ENCODE measurements around the gene LHFPL4.
"Not testable (repeated sequence)": the region's sequence is repeated elsewhere in the genome, so short reads cannot be mapped to it uniquely, and the experiment has no call there.

Gene LHFPL4

GRCh38 chr3:9553021-9553947, at the start of gene LHFPL4:
LHFPL4 (minus strand) TSS chr3:9553822; CDS start chr3:9552679, 1,143 bp downstream.
- no peak for DNase-seq

- DNase-seq, result no peak
These were observed 49.0 kb upstream of the LHFPL4 start for GRCh38 chr3:9602620-9603019.

DNA sequence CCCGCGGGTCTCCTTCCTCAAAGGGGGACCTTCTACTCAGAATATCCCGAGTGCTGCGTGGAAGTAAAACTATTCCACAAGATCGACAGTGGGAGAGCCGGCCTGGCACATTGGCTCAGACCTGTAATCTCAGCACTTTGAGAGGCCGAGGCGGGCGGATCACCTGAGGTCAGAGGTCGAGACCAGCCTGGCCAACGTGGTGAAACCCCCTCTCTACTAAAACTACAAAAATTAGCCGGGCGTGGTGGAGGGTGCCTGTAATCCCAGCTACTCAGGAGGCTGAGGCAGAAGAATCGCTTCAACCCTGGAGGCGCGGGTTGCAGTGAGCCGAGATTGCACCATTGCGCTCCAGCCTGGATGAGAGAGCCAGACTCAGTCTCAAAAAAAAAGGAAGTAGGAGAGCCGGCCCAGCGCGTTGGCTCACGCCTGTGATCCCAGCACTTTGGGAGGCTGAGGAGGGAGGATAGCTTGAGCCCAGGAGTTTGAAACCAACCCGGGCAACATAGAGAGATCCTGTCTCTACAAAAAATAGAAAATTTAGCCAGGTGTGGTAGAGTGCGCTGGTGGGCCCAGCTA, 47.5 kb upstream of the LHFPL4 start:
- DNase-seq, result not testable (repeated sequence)

DNA sequence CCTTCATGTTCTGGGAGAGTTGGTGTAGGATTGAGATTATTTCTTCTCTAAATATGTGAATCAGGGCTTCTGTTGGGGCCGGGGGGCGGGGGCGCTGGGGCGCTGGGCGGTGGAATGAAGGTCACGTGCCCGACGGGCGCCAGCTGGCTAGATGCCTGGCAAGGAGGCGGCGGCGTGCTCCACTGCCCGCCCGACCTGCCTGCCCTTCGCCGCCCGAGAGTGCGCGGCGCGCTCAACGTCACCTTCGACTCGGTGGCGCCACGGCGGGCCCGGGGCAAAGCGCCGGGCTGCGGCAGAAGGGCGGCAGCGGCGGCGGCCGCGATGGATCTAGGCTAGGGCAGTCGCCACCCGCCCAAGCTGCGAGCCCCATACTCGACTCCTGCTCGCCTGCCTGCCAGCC, 47.0 kb upstream of the LHFPL4 start:
- no peak for DNase-seq

- DNase-seq, result no peak
These were observed 45.3 kb upstream of the LHFPL4 start for GRCh38 chr3:9598783-9599387.

DNA sequence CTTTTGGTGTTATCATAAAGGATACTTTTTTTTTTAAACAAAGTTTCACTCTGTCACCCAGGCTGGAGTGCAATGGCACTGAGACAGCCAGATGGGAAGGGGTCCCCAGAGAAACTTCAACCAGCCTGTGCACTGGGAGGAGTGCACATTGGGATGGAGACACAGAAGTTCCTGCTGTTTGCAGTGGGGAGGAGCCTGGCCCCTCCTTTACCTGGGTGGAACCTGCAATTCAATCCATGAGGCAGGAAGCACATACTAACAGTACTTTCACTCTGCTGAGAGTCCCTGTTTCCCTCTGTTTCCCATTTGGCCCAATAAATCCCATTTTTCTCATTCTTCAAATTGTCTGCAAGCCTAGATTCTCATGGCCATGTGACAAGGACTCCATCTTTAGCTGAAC, 42.3 kb upstream of the LHFPL4 start:
- DNase-seq, result no peak

DNA sequence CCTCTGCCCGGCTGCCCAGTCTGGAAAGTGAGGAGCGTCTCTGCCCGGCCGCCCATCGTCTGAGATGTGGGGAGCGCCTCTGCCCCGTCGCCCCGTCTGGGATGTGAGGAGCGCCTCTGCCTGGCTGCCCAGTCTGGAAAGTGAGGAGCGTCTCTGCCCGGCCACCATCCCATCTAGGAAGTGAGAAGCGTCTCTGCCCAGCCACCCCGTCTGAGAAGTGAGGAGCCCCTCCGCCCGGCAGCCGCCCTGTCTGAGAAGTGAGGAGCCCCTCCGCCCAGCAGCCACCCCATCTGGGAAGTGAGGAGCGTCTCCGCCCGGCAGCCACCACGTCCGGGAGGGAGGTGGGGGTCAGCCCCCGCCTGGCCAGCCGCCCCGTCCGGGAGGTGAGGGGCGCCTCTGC, 38.2 kb upstream of the LHFPL4 start:
- DNase-seq, result not testable (repeated sequence)

GRCh38 chr3:9590282-9590791, 36.7 kb upstream of the LHFPL4 start:
- no peak for DNase-seq

DNA sequence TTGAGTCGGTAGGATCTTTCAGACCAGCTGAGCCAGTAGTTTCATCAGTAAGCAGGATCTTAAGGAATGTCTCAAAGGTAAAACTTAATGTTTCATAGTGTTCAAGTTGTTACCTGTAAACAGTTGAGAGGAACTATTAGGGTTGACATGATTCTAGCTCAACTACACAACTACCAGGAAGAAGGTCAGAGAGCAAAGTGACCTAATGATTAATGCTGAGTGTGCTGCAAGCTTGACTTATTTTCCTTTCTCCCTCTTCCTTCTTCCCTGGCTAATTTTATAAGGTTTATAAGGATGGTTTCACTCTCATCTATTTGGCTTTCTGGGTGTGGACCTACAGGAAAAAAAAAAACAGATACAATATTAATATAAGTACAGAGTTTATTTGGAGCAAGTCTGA, 30.2 kb upstream of the LHFPL4 start:
- no peak for DNase-seq

DNA sequence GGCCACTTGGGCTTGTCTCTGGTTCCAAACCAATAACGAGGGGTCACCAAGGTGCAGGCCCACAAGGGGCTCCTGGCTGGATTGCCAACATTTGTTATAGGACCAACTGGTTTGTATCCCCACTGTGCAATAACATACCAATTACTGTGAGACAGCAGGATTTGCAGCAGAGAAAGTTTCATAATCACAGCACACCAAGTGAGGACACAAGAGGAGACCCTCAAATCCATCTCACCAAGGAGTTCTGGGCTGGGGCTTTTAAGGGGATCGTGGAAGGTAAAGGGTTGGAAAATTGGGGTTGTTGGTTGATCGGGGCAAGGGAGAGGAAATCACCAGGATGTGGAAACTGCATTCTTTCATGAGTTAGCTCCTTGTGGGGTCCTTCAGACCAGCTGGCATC, 29.7 kb upstream of the LHFPL4 start:
- no peak for DNase-seq

DNA sequence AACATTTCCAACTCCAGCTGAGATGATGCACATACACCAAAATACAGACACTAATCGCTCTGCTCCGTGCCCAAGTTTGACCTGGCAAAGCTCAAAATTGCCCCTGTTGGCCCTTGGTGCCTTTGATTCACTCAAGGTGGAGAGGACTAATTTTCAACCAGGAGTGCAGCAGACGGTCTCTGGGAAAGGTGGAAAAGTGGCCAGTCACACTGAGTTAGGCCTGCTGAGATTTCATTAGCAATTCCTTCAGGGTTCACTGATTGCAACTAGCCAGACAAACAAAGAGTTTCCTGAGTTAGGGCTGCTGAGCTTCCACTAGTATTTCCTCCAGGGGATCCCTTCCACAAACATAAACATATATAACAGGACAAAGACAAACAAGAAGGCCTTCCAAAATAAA, 28.7 kb upstream of the LHFPL4 start:
- DNase-seq, result no peak

DNA sequence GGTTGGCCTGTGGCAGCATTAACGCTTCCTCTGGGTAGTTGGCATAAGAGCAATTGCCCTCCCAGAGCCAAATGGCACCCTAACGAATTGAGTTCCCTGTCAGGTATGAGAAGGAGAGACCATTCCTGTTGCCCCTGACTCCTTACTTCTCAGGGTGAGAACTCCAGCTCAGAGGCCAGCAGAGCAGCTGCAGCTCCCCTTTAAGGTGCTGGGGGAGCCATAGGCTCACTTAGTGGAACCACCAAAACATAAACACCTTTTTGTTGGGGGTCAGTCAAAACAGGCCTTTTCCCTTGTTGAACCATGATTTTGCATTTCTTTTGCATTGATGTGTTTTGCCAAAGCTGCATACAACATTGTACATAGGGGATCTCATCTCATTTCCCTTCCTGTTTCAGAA, 28.1 kb upstream of the LHFPL4 start:
- no peak for DNase-seq

- no peak for DNase-seq
These were observed 15.4 kb upstream of the LHFPL4 start for GRCh38 chr3:9569054-9569453.

DNA sequence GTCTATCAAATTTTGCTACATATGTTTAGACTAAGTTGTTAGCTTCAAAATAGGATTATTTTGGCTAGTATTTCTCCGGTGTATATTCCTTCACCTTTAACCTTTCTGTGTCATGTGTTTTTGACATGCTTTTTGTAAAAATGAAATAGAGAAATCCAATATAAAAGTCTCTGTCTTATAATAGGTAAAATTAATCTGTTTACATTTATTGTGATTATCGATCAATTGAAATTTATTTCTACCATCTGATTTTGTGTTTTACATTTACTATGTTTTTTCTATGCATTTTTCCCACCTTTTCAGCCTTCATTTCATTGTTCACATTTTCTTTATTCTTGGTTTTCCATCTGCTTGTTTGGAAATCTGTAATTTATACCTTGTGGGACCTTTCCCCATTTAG, 11.7 kb upstream of the LHFPL4 start:
- no peak for DNase-seq

- DNase-seq, result no peak
These were observed 10.2 kb upstream of the LHFPL4 start for GRCh38 chr3:9563851-9564250.

GRCh38 chr3:9560056-9560455, 6.4 kb upstream of the LHFPL4 start:
- DNase-seq, result not testable (repeated sequence)

DNA sequence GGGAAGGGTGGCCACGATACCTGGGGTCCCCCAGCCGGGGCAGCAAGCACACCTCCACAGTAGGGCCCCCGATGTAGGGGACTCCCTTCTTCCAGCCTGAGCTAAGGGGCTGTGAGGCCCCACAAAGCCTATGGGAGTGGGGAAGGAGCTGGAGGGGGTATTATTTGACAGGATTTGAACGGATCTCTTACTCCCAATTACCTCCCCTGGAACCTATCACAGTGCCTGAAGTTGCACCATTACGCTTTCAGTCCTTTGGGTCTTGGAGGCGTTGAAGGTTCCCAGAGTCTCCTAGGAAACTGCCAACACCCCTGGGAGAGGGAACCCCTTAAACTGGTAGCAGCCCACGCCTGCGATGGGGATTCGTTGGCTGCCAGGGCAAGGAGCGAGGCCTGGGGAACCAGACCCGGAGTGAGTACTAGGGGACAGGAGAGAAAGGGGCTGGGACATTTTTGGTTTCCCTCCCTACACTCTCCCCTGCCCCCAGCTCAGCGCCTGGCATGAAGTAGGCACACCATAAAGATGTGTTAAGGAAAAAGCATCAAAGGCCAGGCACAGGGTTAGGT, 409 bp upstream of the LHFPL4 start:
- DNase-seq, result no peak

- DNase-seq, result no peak
These were observed 1.2 kb downstream of the LHFPL4 start for GRCh38 chr3:9552252-9552999.

DNA sequence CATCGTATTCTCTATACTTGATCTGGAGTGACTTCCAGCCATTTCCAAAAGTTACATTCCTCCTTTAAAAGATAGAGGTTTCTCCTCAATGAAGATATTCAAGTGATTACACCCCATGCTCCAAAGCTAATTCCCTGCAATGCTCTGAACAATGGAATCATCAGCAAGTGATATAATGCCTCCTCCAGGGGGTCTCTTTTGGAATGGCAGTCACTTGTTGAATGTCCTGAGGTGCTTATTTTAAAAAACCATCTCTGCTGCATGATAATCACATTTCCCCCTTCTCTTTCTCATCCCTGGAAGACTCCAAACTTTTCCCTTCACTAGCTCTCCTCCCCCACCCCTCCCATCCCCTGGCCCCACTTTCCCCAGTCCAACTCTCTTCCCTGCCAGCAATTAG, 2.6 kb downstream of the LHFPL4 start:
- DNase-seq, result no peak

DNA sequence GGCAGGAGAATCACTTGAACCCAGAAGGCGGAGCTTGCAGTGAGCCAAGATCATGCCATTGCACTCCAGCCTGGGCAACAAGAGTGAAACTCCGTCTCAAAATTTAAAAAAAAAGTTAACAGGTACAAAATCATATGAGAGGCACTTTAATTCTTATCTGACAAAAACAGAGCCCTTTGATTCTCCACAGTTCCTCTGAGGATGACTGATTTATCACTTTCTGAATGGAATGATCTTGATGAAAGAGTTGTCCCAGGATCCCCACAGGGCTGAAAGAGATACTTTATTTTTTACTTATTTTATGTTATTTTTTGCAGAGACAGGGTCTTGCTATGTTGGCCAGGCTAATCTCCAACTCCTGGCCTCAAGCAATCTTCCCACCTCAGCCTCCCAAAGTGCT, 4.0 kb downstream of the LHFPL4 start:
- DNase-seq, result no peak

- DNase-seq, result no peak
These were observed 4.6 kb downstream of the LHFPL4 start for GRCh38 chr3:9548991-9549390.

DNA sequence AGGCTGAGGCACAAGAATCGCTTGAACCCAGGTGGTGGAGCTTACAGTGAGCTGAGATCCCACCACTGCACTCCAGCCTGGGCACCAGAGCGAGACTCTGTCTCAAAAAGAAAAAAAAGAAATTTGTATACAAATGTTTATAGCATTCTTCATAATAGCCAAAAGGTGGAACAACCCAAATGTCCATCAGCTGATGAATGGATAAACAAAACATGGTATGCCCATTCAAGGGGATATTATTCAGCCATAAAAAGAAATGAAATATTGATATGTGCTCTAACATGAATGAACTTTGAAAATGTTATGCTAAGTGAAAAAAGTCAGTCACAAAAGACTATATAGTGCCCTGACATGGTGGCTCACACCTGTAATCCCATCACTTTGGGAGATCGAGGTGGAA, 11.4 kb downstream of the LHFPL4 start:
- DNase-seq, result no peak

DNA sequence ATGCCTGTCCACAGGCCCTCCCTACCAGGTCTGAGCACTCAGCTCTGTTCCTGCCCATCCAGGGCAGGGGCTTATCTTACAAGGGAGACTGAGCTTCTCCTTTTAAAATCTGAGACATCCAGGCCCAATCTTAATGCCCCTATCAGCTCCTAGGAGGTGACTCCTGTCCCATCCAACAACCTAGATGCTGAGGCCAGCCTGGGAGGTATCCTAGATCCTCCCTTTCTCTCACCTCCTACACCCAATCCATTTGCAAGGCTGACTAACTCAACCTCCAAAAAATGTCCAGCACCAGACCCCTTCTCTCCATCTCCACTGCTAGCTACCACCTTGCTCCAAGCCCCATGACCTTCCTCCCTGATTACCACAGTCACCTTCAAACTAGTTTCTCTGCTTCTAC, 17.4 kb downstream of the LHFPL4 start:
- no peak for DNase-seq

Measured in cerebellar nuclear complex (tissue), 1 donor.